Glomerular endothelial cell (primary cell): ENCODE results near the gene ZFPM1. TPM values are rescaled to one million over a fixed set of nuclear protein-coding genes. Genes with fewer than 3 reads are reported as not detected.

Experiments
- DNase-seq: peaks from one replicate; pipeline ENCODE4 v3.0.0-alpha.2; 2011; ENCODE audit warnings: low read depth, low spot score; ENCODE audit errors: extremely low read depth
- total RNA-seq: library from RNA; depleted of rRNA; stranded (reverse); fragments of >200 nt; gene quantifications from 2 replicates; pipeline ENCODE4 v1.2.3, GENCODE V29; 2015

ZFPM1 gene
- total RNA-seq, 1 donor from 2014 or later, result 3.3 TPM

DNA sequence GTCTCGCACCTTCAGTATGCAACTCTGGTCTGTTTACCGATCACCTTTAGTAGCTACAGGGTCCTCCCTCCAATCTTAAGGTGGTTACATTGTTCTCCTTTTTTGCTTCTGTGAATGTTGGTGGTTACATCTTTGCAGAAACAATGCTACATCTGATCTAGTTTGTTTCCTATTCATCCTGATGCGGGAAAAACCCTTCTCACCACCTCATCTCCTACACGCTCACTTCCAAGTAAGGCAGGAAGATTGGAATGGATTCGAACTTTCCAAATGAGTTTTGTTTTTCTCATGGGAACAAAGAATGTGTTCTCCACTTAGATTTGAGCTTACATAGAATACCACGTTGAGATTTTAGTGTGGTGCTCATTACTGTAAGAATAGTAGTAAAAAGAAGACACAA is 131.6 kb downstream of the ZFPM1 start:
- no peak for DNase-seq

DNA sequence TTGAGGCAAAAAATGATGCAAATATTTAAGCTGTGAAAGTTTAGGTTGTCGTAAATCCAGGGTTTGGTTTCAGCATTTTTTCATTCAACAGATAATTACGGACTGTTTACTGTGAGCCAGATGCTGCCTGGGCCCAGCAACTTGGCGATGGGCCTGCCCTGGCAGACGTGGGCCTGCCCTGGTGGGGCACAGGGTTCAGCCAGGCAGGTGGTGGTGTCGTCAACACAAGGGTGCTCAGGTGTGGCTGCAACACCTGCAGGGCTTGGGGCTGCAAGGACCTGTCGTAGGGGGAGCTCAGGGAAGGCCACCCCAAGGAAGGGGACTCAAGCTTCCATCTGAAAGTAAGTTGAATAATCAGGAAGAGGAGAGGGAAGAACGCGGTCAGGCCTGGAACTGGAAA is 132.2 kb downstream of the ZFPM1 start:
- DNase-seq, result no peak

DNA sequence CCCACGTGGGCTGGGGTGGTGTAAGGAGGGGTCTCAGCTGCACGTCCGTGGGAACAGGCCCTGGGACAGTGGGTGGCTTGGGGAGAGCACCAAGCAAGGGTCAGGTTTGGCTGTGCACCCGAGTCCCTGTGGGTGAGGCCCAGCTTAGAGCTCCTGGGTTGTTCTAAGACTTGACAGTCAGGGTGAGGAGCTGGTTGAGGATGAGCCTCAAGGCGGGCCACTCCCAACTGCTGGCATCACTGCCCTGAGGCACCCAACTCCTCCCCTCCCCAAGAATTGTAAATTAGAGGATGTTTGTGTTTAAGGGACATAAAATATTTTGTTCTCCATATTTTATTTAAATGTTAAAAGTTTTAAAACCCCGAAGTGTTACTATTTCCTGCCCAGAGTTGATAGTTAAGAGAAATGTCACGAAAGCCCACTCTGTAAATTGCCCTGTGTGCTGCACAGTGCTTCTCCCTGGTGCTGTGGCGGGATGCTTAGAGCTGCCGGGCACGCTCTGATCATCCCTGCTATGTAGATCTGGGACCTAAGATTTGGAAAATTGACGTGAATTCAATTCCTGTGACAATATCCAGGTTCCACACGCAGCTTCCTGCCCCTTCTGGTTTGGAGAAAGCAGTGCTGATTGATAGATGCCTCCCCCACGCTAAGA is 133.0 kb downstream of the ZFPM1 start:
- no peak for DNase-seq

Other genes with a start within 250 kb of the ZFPM1 start
- gene ZNF469, start 70.3 kb upstream of the ZFPM1 start, total RNA-seq, result 12.5 and 29.1 TPM in 2 replicates
- gene ZC3H18, start 117.1 kb downstream of the ZFPM1 start, total RNA-seq, result 20.1 and 31.0 TPM in 2 replicates
- gene IL17C, start 185.3 kb downstream of the ZFPM1 start, total RNA-seq, result not detected in 2 replicates
- 363 and 525 TPM in 2 replicates for gene CYBA, start 197.8 kb downstream of the ZFPM1 start, total RNA-seq
- gene MVD, start 209.8 kb downstream of the ZFPM1 start, total RNA-seq, result 61.1 and 83.8 TPM in 2 replicates
- 0.12 TPM in 1 of 2 replicates, not detected in the other for gene SNAI3, start 233.2 kb downstream of the ZFPM1 start, total RNA-seq